ENCODE data around the gene MPP7.
"Not testable (repeated sequence)": the region's sequence is repeated elsewhere in the genome, so short reads cannot be mapped to it uniquely, and the experiment has no call there.

The MPP7 gene

GRCh38 chr10:28302638-28303488 lies at the start of gene MPP7:
Gene MPP7, minus strand, starts transcription at chr10:28303064. Its CDS starts 64,460 bp downstream, at chr10:28238604.
- DNase-seq, result peak; percentile 37

- no peak for DNase-seq
Measured at GRCh38 chr10:28349892-28350291, 47.0 kb upstream of the MPP7 start.

GRCh38 chr10:28343987-28344895 lies 41.4 kb upstream of the MPP7 start:
- DNase-seq, result no peak

GRCh38 chr10:28343252-28343651 lies 40.4 kb upstream of the MPP7 start:
- no peak for DNase-seq

- not testable (repeated sequence) for DNase-seq
Measured at GRCh38 chr10:28341679-28342078, 38.8 kb upstream of the MPP7 start.

- DNase-seq, result no peak
Measured at GRCh38 chr10:28332726-28333125, 29.9 kb upstream of the MPP7 start.

- DNase-seq, result no peak
Measured at GRCh38 chr10:28331841-28332240, 29.0 kb upstream of the MPP7 start.

GRCh38 chr10:28331066-28331465 lies 28.2 kb upstream of the MPP7 start:
- no peak for DNase-seq

- no peak for DNase-seq
Measured at GRCh38 chr10:28328346-28328745, 25.5 kb upstream of the MPP7 start.

GRCh38 chr10:28327491-28327880 lies 24.6 kb upstream of the MPP7 start:
- DNase-seq, result no peak

GRCh38 chr10:28326516-28327490 lies 23.9 kb upstream of the MPP7 start:
- DNase-seq, result no peak

GRCh38 chr10:28320799-28321198 lies 17.9 kb upstream of the MPP7 start:
- no peak for DNase-seq

- DNase-seq, result no peak
Measured at GRCh38 chr10:28320090-28320489, 17.2 kb upstream of the MPP7 start.

- not testable (repeated sequence) for DNase-seq
Measured at GRCh38 chr10:28319061-28319460, 16.2 kb upstream of the MPP7 start.

- no peak for DNase-seq
Measured at GRCh38 chr10:28318626-28319025, 15.8 kb upstream of the MPP7 start.

GRCh38 chr10:28317760-28318159 lies 14.9 kb upstream of the MPP7 start:
- no peak for DNase-seq

GRCh38 chr10:28316696-28317095 lies 13.8 kb upstream of the MPP7 start:
- no peak for DNase-seq

- DNase-seq, result no peak
Measured at GRCh38 chr10:28315140-28315539, 12.3 kb upstream of the MPP7 start.

- no peak for DNase-seq
Measured at GRCh38 chr10:28314211-28314610, 11.3 kb upstream of the MPP7 start.

GRCh38 chr10:28312572-28312971 lies 9.7 kb upstream of the MPP7 start:
- no peak for DNase-seq

GRCh38 chr10:28311104-28311503 lies 8.2 kb upstream of the MPP7 start:
- DNase-seq, result no peak

GRCh38 chr10:28307267-28307666 lies 4.4 kb upstream of the MPP7 start:
- no peak for DNase-seq

- no peak for DNase-seq
Measured at GRCh38 chr10:28305553-28305952, 2.7 kb upstream of the MPP7 start.
